Mucosa of rectum (tissue), 2 donors: ENCODE data around the gene RBM22.

Source experiments
- H3K27ac ChIP-seq, 2 donors: one replicate each; pipeline ENCODE4 v1.7.0; 2013; ENCODE audit warnings: inconsistent platforms in 2 of 2, low read depth in 2 of 2, low read length in 2 of 2
- H3K27me3 ChIP-seq, 2 donors: one replicate each; pipeline ENCODE4 v1.7.0; 2013; ENCODE audit warnings: low read length in 2 of 2; ENCODE audit not compliant: control insufficient read depth in 2 of 2, insufficient read depth in 2 of 2
- H3K36me3 ChIP-seq, 2 donors: one replicate each; pipeline ENCODE4 v1.7.0; 2013; ENCODE audit warnings: low read length in 2 of 2; ENCODE audit not compliant: control insufficient read depth in 2 of 2, insufficient read depth in 2 of 2
- H3K4me1 ChIP-seq, 2 donors: one replicate each; pipeline ENCODE4 v1.7.0; 2013; ENCODE audit warnings: low read length in 2 of 2, mild to moderate bottlenecking in 1 of 2; ENCODE audit not compliant: control insufficient read depth in 2 of 2, insufficient read depth in 2 of 2
- H3K4me3 ChIP-seq, 2 donors: one replicate each; pipeline ENCODE4 v1.7.0; 2013; ENCODE audit warnings: low read length in 2 of 2
- H3K9ac ChIP-seq, 2 donors: one replicate each; pipeline ENCODE4 v1.7.0; 2013; ENCODE audit warnings: low read length in 2 of 2, low read depth in 1 of 2, mild to moderate bottlenecking in 1 of 2
- H3K9me3 ChIP-seq, 2 donors: one replicate each; pipeline ENCODE4 v1.7.0; 2013; ENCODE audit warnings: low read length in 2 of 2; ENCODE audit not compliant: control insufficient read depth in 2 of 2
- donor health status: healthy.
- donor health status: Normal muscosa, but diverticular disease.

RBM22 gene

GRCh38 chr5:150662731-150663516 lies 37.9 kb downstream of the RBM22 start:
- H3K9ac ChIP-seq = no peak overlapping the region
- no peaks in the 10 kb centered on the region for H3K4me1 ChIP-seq

DNA sequence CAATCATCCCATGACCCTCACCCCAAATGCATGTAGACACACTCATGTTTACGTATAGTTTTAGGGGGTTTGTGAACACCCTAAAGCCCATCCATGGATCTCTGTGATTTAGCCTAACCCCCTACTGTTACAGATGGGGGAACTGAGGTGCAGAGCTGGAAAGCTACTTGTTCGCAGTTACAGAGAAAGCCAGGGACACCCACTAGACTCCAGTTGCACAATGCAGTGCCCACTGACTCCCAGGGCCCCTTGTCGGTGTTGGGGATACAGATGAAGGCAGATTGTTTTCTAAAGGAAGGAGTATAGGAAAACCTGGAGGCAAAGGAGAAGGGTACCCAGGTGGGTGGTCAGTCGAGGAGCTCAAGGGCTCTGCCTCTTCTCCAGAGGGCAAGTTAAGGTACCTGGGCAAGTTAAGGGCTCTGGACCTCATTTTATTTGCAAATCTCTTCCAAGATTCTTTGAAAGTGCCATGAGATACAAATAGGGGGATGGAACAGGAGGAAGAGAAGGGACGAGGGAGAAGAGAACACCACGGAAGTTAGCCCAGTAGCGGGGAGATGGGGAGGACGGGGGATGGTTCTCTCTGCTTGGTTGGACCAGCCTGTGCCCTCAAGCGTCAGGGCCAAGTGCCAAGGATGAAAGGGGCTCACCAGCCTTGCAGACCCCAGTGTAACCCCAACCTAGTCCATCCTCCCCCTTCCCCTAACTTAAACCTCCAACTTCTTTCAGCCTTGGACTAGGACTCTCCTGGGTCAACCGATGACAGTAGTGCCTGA lies 38.9 kb downstream of the RBM22 start:
- no peak overlapping the region for H3K4me3 ChIP-seq
- no peak overlapping the region for H3K27ac ChIP-seq
- no peaks in the 10 kb centered on the region for H3K36me3 ChIP-seq
- H3K9ac ChIP-seq = no peak overlapping the region
- peaks cover 4 to 6% of the 10 kb centered on the region in 2 donors for H3K27me3 ChIP-seq
- H3K9me3 ChIP-seq = no peaks in the 10 kb centered on the region
- H3K4me1 ChIP-seq = peaks cover 3 to 7% of the 10 kb centered on the region in 2 donors

More at GRCh38 chr5:150662731-150663516, 37.9 kb downstream of the RBM22 start:
- Histone ChIP-seq H3K27ac (no peak overlapping the region), H3K9me3 (no peaks in the 10 kb centered on the region), H3K27me3 (peaks cover 4 to 8% of the 10 kb centered on the region in 2 donors), H3K36me3 (no peaks in the 10 kb centered on the region), H3K4me3 (no peak overlapping the region)

DNA sequence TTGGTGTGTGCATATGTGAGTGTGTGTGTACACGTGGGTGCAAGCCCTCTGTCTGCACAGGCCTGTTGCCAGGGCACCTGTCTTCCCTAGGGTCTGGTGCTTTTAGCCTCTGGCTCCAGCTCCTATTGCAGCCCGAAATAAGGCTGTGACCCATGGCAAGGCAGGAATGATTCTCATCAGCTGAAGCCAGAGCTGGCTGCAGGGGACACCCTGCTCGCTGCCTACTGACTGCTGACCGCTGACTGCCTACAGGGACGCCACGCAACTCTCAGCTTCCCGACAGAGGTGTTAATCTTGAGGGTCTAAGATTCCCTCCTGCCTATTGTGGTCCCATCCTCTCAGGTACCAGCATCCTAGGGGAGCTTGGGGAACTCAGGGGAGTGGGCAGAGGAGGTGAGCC lies 39.8 kb downstream of the RBM22 start, which contains the start of gene MYOZ3:
Gene MYOZ3, plus strand, starts transcription at position 166 of the 400 bp plus-strand sequence. CDS start 1,691 bp downstream, outside the sequence.
- Histone ChIP-seq H3K9ac (no peak within 1 kb of the TSS), H3K36me3 (no peaks in the 10 kb centered on the region), H3K27ac (no peak within 1 kb of the TSS), H3K4me1 (peaks cover 8 to 11% of the 10 kb centered on the region in 2 donors), H3K9me3 (no peaks in the 10 kb centered on the region), H3K4me3 (no peak within 1 kb of the TSS), H3K27me3 (peaks cover 4% of the 10 kb centered on the region in 2 donors)

GRCh38 chr5:150660108-150660831 lies 40.6 kb downstream of the RBM22 start:
- peaks cover 10 to 12% of the 10 kb centered on the region in 2 donors for H3K4me1 ChIP-seq

DNA sequence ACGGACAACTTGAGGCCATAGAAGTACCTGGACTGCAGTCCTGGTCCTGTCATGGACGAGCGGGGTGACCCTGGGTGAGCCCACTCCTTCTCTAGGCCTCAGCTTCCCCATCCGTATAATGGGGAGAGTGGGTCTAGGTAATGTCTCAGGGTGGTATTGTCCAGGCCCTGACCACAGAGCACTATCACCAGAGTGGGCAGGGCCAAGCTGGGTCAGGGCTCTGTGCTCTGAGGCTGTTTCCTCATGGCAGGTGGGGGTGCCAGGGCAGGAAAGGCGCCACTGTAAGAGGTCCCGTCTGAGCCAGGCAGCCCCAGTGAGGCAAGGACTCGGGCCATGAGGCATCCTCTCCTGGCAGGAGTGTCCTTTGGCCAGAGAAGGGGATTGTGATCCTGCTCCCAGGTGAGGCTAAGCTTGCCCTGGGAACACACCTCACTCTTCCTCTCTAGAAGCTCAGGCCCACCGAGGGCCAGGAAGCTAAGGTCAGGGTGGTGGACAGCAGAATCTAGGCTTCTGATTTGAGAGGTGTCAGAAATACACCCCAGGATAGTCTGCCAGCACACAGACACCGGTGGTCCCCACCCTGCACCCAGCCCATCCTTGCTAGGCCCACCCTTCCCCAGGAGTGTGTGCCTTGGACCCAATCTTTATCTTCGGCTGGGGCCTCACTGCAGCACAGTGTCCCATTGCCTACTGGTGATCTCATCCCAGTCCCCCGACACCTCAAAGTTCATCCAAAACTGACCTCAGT lies 41.3 kb downstream of the RBM22 start:
- Histone ChIP-seq H3K4me3 (no peak overlapping the region), H3K9me3 (no peaks in the 10 kb centered on the region), H3K4me1 (peaks cover 10 to 12% of the 10 kb centered on the region in 2 donors), H3K36me3 (no peaks in the 10 kb centered on the region), H3K9ac (no peak overlapping the region), H3K27ac (no peak overlapping the region), H3K27me3 (no peaks in the 10 kb centered on the region)

More at GRCh38 chr5:150660108-150660831, 40.6 kb downstream of the RBM22 start:
- Histone ChIP-seq H3K36me3 (no peaks in the 10 kb centered on the region), H3K27ac (no peak overlapping the region), H3K9me3 (no peaks in the 10 kb centered on the region), H3K27me3 (peaks cover 3 to 4% of the 10 kb centered on the region in 2 donors), H3K4me3 (no peak overlapping the region), H3K9ac (no peak overlapping the region)

DNA sequence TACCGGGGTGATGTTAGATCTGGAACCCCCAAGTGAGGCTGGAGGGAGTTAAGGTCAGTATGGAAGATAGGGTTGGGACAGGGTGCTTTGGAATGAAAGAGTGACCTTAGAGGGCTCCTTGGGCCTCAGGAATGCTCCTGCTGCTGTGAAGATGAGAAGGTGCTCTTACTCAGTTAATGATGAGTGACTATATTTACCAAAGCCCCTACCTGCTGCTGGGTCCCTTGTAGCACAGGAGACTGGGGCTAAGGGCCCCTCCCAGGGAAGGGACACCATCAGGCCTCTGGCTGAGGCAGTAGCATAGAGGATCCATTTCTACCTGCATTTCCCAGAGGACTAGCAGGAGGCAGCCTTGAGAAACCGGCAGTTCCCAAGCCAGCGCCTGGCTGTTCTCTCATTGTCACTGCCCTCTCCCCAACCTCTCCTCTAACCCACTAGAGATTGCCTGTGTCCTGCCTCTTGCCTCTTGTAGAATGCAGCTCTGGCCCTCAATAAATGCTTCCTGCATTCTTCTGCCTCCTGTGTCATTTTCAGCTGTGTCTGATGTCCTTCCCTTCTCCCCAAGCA lies 42.1 kb downstream of the RBM22 start:
- H3K9me3 ChIP-seq = no peaks in the 10 kb centered on the region
- no peak overlapping the region for H3K4me3 ChIP-seq
- peaks cover 10 to 12% of the 10 kb centered on the region in 2 donors for H3K4me1 ChIP-seq
- H3K27ac ChIP-seq = no peak overlapping the region
- no peaks in the 10 kb centered on the region for H3K36me3 ChIP-seq
- H3K9ac ChIP-seq = no peak overlapping the region
- H3K27me3 ChIP-seq = no peaks in the 10 kb centered on the region

- H3K27ac ChIP-seq = no peak overlapping the region
- H3K27me3 ChIP-seq = no peaks in the 10 kb centered on the region
- no peak overlapping the region for H3K4me3 ChIP-seq
- peaks cover 12 to 14% of the 10 kb centered on the region in 2 donors for H3K4me1 ChIP-seq
- H3K36me3 ChIP-seq = no peaks in the 10 kb centered on the region
- H3K9me3 ChIP-seq = no peaks in the 10 kb centered on the region
- H3K9ac ChIP-seq = no peak overlapping the region
Observed at GRCh38 chr5:150658121-150658520, 42.7 kb downstream of the RBM22 start.

GRCh38 chr5:150656191-150657132 lies 44.4 kb downstream of the RBM22 start:
- H3K4me1 ChIP-seq = peaks cover 12 to 14% of the 10 kb centered on the region in 2 donors
- H3K9me3 ChIP-seq = no peaks in the 10 kb centered on the region
- H3K36me3 ChIP-seq = peaks cover 0 to 6% of the 10 kb centered on the region in 2 donors
- H3K27ac ChIP-seq = peak overlapping the region in 1 of 2 donors; percentile 9
- no peaks in the 10 kb centered on the region for H3K27me3 ChIP-seq
- peak overlapping the region; percentile 52 to 69 for H3K4me3 ChIP-seq
- peak overlapping the region in 1 of 2 donors; percentile 68 for H3K9ac ChIP-seq
